IMR-90 (cell line): ENCODE data around the gene TRAFD1. TPM values are rescaled to one million over a fixed set of nuclear protein-coding genes. Genes with fewer than 3 reads are reported as not detected.

Experiments used
- ATAC-seq: fragments of 200-7000 bp; cut with Tn5 transposase; 2 replicates; pipeline ENCODE4 v1.9.1; 2020; ENCODE audit warnings: low read depth, mild to moderate bottlenecking, moderate library complexity
- BruUV-seq: library from RNA; stranded (reverse); fragments of 400-500 nt; replicated peaks from 2 replicates; lab custom pipeline; 2021; lab: Mats Ljungman, UMichigan
- CTCF ChIA-PET: fragments of 300-600 bp; formaldehyde crosslinking; extraction: SDS; loops from one replicate; lab custom pipeline; 2021; ENCODE audit warnings: antibody characterized with exemption; lab: Yijun Ruan, JAX
- POLR2A ChIA-PET: fragments of 300-600 bp; sonication (Branson Sonifier 250); formaldehyde crosslinking; loops from one replicate; lab custom pipeline; 2022; ENCODE audit warnings: antibody characterized with exemption; ENCODE audit not compliant: unreplicated experiment; lab: Charles Lee
- DNase-seq: peaks from one replicate; pipeline ENCODE4 v3.0.0; 2013
- H2AFZ ChIP-seq: replicated peaks from 2 replicates; pipeline ENCODE3; 2013; ENCODE audit warnings: low read length, mild to moderate bottlenecking; ENCODE audit not compliant: poor library complexity
- H2AK5ac ChIP-seq: 2 replicates; pipeline ENCODE4 v1.6.1; 2013; ENCODE audit warnings: low read depth, low read length, inconsistent platforms
- H2AK9ac ChIP-seq: replicated peaks from 2 replicates; pipeline ENCODE3; 2013; ENCODE audit warnings: mild to moderate bottlenecking, low read depth, low read length, moderate library complexity; ENCODE audit not compliant: poor library complexity
- H2BK120ac ChIP-seq: 2 replicates; pipeline ENCODE4 v1.6.1; 2013; ENCODE audit warnings: low read depth, low read length, inconsistent platforms
- H2BK15ac ChIP-seq: 3 replicates; pipeline ENCODE4 v1.6.1; 2013; ENCODE audit warnings: low read depth, low read length, inconsistent platforms
- H2BK20ac ChIP-seq: 2 replicates; pipeline ENCODE4 v1.6.1; 2013; ENCODE audit warnings: low read depth, mild to moderate bottlenecking, inconsistent platforms, low read length, moderate library complexity
- H2BK5ac ChIP-seq: 2 replicates; pipeline ENCODE4 v1.6.1; 2013; ENCODE audit warnings: mild to moderate bottlenecking, low read depth, low read length, inconsistent platforms; ENCODE audit not compliant: poor library complexity, severe bottlenecking
- H3K14ac ChIP-seq: replicated peaks from 2 replicates; pipeline ENCODE4 v1.6.1; 2013; ENCODE audit warnings: low read depth, low read length, inconsistent platforms
- H3K18ac ChIP-seq: 2 replicates; pipeline ENCODE4 v1.6.1; 2013; ENCODE audit warnings: low read depth, low read length, control low read depth
- H3K23ac ChIP-seq: 2 replicates; pipeline ENCODE4 v1.6.1; 2013; ENCODE audit warnings: low read depth, low read length, inconsistent platforms
- H3K27ac ChIP-seq: 2 replicates; pipeline ENCODE4 v1.5.1; 2013; ENCODE audit warnings: mild to moderate bottlenecking, control low read depth, low read length; ENCODE audit not compliant: insufficient read depth
- H3K27me3 ChIP-seq: 2 replicates; pipeline ENCODE4 v1.6.1; 2013; ENCODE audit warnings: low read length; ENCODE audit not compliant: control insufficient read depth, insufficient read depth
- H3K36me3 ChIP-seq: 2 replicates; pipeline ENCODE4 v1.6.1; 2013; ENCODE audit warnings: low read length, mixed read lengths; ENCODE audit not compliant: control insufficient read depth, insufficient read depth
- H3K4ac ChIP-seq: 2 replicates; pipeline ENCODE4 v1.6.1; 2013; ENCODE audit warnings: low read depth, low read length, inconsistent platforms
- H3K4me1 ChIP-seq: 2 replicates; pipeline ENCODE4 v1.6.1; 2013; ENCODE audit warnings: low read length, mixed read lengths; ENCODE audit not compliant: control insufficient read depth, insufficient read depth
- H3K4me2 ChIP-seq: 2 replicates; pipeline ENCODE4 v1.6.1; 2013; ENCODE audit warnings: low read depth, mild to moderate bottlenecking, control low read depth, low read length, moderate library complexity
- H3K4me3 ChIP-seq: 2 replicates; pipeline ENCODE4 v1.5.1; 2013; ENCODE audit warnings: low read depth, mild to moderate bottlenecking, control low read depth, low read length, moderate library complexity; ENCODE audit not compliant: insufficient read depth
- H3K56ac ChIP-seq: 2 replicates; pipeline ENCODE4 v1.6.1; 2013; ENCODE audit warnings: low read length, inconsistent platforms; ENCODE audit not compliant: insufficient read depth; ENCODE audit errors: extremely low read depth
- H3K79me1 ChIP-seq, 2 experiments: 2 replicates each; pipeline ENCODE4 v1.6.1; 2013; ENCODE audit warnings: low read length in 2 of 2, inconsistent platforms in 1 of 2, low read depth in 1 of 2
- H3K9ac ChIP-seq: 2 replicates; pipeline ENCODE4 v1.6.1; 2013; ENCODE audit warnings: low read depth, low read length, control low read depth
- H3K9me1 ChIP-seq: 2 replicates; pipeline ENCODE4 v1.6.1; 2013; ENCODE audit warnings: low read length, inconsistent platforms; ENCODE audit not compliant: insufficient read depth
- H3K9me3 ChIP-seq: 2 replicates; pipeline ENCODE4 v1.6.1; 2013; ENCODE audit warnings: low read length; ENCODE audit not compliant: control insufficient read depth, insufficient read depth
- H4K20me1 ChIP-seq: 2 replicates; pipeline ENCODE4 v1.6.1; 2013; ENCODE audit warnings: low read length, inconsistent platforms; ENCODE audit not compliant: insufficient read depth
- H4K5ac ChIP-seq: 2 replicates; pipeline ENCODE4 v1.6.1; 2013; ENCODE audit warnings: mild to moderate bottlenecking, low read depth, low read length, control low read depth
- H4K8ac ChIP-seq, 2 experiments: 2 replicates each; pipeline ENCODE4 v1.6.1; 2013; ENCODE audit warnings: low read depth in 2 of 2, low read length in 2 of 2, control low read depth in 1 of 2, inconsistent platforms in 1 of 2
- H4K91ac ChIP-seq: 2 replicates; pipeline ENCODE4 v1.6.1; 2013; ENCODE audit warnings: low read depth, low read length, inconsistent platforms; ENCODE audit not compliant: insufficient read depth
- CHD1 ChIP-seq: IDR thresholded peaks from 2 replicates; pipeline ENCODE4 v1.6.1; 2012; ENCODE audit warnings: low read depth, low read length, improper control_type of control experiment
- MAFK ChIP-seq: IDR thresholded peaks from 2 replicates; pipeline ENCODE4 v1.6.1; 2012; ENCODE audit warnings: low read depth, low read length, improper control_type of control experiment
- MAZ ChIP-seq: IDR thresholded peaks from 2 replicates; pipeline ENCODE4 v1.6.1; 2012; ENCODE audit warnings: low read depth, mild to moderate bottlenecking, low read length, improper control_type of control experiment, moderate library complexity, borderline replicate concordance
- RCOR1 ChIP-seq: IDR thresholded peaks from 2 replicates; pipeline ENCODE4 v1.6.1; 2012; ENCODE audit warnings: mild to moderate bottlenecking, low read length, improper control_type of control experiment; ENCODE audit not compliant: insufficient replicate concordance
- RFX5 ChIP-seq: IDR thresholded peaks from 2 replicates; pipeline ENCODE4 v1.8.0; 2012; ENCODE audit warnings: low read depth, mild to moderate bottlenecking, low read length, moderate library complexity
- WGBS, 2 experiments: methylation state at CpG; one replicate each; pipeline versions ENCODE4 v1.1.5 to v1.1.7; 2013; ENCODE audit warnings: missing lambda C conversion rate in 2 of 2; ENCODE audit not compliant: insufficient read length in 1 of 2; ENCODE audit errors: extremely low coverage in 2 of 2; 5-methylcytosine and 5-hydroxymethylcytosine counted together
- dilution Hi-C: fragments of 300-500 bp; cut with HindIII; formaldehyde crosslinking; loops from one replicate; pipeline ENCODE4 v1.14.3; 2018; ENCODE audit warnings: low sequenced_read_pairs; ENCODE audit not compliant: unreplicated experiment
- in situ Hi-C: fragments of 300-500 bp; cut with MboI; formaldehyde crosslinking; loops from 3 replicates; pipeline ENCODE4 v1.14.3; 2019; ENCODE audit warnings: low sequenced_read_pairs, inconsistent platforms, mixed read lengths
- intact Hi-C: fragments of 100-400 bp; cut with micrococcal nuclease; formaldehyde crosslinking; loops from 2 replicates; pipeline ENCODE4 v1.10.0; 2022
- polyA plus RNA-seq, 3 experiments: library from polyadenylated mRNA; depleted of rRNA; stranded (reverse); fragments of >200 nt; gene quantifications; 2 replicates each; pipeline ENCODE4 v1.2.3, GENCODE V29; 2012; ENCODE audit warnings: low replicate concordance in 1 of 3
- total RNA-seq: library from RNA; depleted of rRNA; stranded (reverse); fragments of >200 nt; gene quantifications from 2 replicates; pipeline ENCODE4 v1.2.3, GENCODE V29; 2012

TRAFD1 gene
- total and polyA plus RNA-seq, 2 of the 4 experiments (the other 2 are of a cell fraction), result 41.3 to 70.4 TPM

DNA sequence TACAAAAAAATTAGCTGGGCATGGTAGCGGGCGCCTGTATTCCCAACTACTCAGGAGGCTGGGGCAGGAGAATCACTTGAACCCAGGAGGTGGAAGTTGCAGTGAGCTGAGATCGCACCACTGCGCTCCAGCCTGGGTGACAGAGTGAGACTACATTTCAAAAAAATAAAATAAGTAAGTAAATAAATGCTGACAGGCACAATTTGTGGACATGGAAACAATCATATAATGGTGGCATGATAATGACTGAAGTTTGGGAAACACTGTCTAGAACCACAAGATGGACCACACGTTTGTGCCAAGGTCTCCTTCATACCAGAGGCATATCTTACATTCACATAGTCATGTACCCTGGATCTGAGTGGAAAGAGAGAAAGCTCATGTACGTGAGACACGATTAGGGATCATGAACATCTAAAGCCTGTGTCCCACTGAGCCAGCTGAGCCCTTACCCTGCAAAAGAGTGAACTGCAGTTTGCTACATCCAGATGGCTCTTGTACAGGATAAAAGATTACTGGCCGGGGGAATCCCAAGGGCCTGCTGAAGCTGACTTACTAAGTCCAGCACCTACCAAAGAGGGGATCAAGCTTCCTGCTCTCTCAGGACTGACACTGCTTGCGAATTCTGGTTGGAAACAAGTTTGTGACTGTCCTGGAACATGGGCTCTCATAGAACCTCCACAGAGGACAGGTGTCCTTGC is 62.9 kb downstream of the TRAFD1 start:
- ATAC-seq, result no peak
- BruUV-seq, result no TSS peak
- dilution Hi-C loops, result no loop called here
- Histone ChIP-seq H3K9ac (no peak overlapping the region), H2BK120ac (no peak overlapping the region), H3K18ac (no peak overlapping the region), H3K79me1 (peaks cover 0 to 10% of the 10 kb centered on the region in 2 experiments; a peak in 2 of 4 replicates), H4K20me1 (peaks cover 12% of the 10 kb centered on the region; the same call in 1 of the 2 replicates), H3K27ac (no peak overlapping the region), H4K8ac (no peak overlapping the region), H2BK15ac (no peak overlapping the region), H4K5ac (no peak overlapping the region), H2BK20ac (no peak overlapping the region), H2AFZ (no peak overlapping the region), H3K23ac (no peak overlapping the region), H3K27me3 (no peaks in the 10 kb centered on the region), H3K56ac (no peak overlapping the region), H3K4me3 (no peak overlapping the region), H2BK5ac (no peak overlapping the region), H3K9me3 (no peaks in the 10 kb centered on the region), H3K4me2 (no peak overlapping the region), H3K9me1 (peaks cover 17% of the 10 kb centered on the region), H2AK9ac (no peak overlapping the region), H3K4me1 (peaks cover 17% of the 10 kb centered on the region), H3K14ac (no peak overlapping the region), H3K4ac (no peak overlapping the region), H2AK5ac (no peak overlapping the region), H3K36me3 (peaks cover 37% of the 10 kb centered on the region), H4K91ac (no peak overlapping the region)
- DNase-seq, result no peak
- 100% methylated on average over 1 of the region's 9 CpGs; no CpG with 5 or more reads in 1 of the 2 experiments for WGBS, 2 experiments
- TF ChIP-seq RCOR1 (no peak), RFX5 (no peak), MAFK (peak; percentile 80), MAZ (no peak), CHD1 (no peak)
- in situ Hi-C loops, result no loop called here
- POLR2A ChIA-PET, result no interaction called here
- intact Hi-C loops, result no loop called here
- CTCF ChIA-PET, result no interaction called here
